Activated CD8-positive, alpha-beta memory T cell treated with anti-CD3 and anti-CD28 coated beads, Interleukin-2, amount 50 U/mL, for 4 hours (primary cell): Measurements from ENCODE around the gene GFRA1.

Source experiments
- DNase-seq: peaks from one replicate; pipeline ENCODE4 v3.0.0-alpha.2; 2020

Gene GFRA1

GRCh38 chr10:116097239-116097784, 175.7 kb downstream of the GFRA1 start:
- DNase-seq = no peak

GRCh38 chr10:116096526-116096925, 176.5 kb downstream of the GFRA1 start:
- DNase-seq = no peak

- no peak for DNase-seq
Measured at GRCh38 chr10:116094356-116094755, 178.7 kb downstream of the GFRA1 start.

- no peak for DNase-seq
Measured at GRCh38 chr10:116093031-116093430, 180.0 kb downstream of the GFRA1 start.

GRCh38 chr10:116088985-116089384, 184.0 kb downstream of the GFRA1 start:
- no peak for DNase-seq

- DNase-seq = no peak
Measured at GRCh38 chr10:116085323-116085722, 187.7 kb downstream of the GFRA1 start.

GRCh38 chr10:116084161-116084560, 188.8 kb downstream of the GFRA1 start:
- DNase-seq = no peak

- DNase-seq = no peak
Measured at GRCh38 chr10:116083226-116083762, 189.7 kb downstream of the GFRA1 start.

- DNase-seq = no peak
Measured at GRCh38 chr10:116082762-116083161, 190.2 kb downstream of the GFRA1 start.

GRCh38 chr10:116082206-116082605, 190.8 kb downstream of the GFRA1 start:
- no peak for DNase-seq

- DNase-seq = no peak
Measured at GRCh38 chr10:116080553-116080952, 192.5 kb downstream of the GFRA1 start.

GRCh38 chr10:116079355-116079754, 193.7 kb downstream of the GFRA1 start:
- DNase-seq = no peak

- DNase-seq = no peak
Measured at GRCh38 chr10:116076621-116077020, 196.4 kb downstream of the GFRA1 start.

GRCh38 chr10:116073510-116073909, 199.5 kb downstream of the GFRA1 start:
- DNase-seq = no peak

GRCh38 chr10:116073001-116073400, 200.0 kb downstream of the GFRA1 start:
- no peak for DNase-seq

GRCh38 chr10:116071453-116072148, 201.4 kb downstream of the GFRA1 start:
- no peak for DNase-seq

GRCh38 chr10:116070743-116071320, 202.2 kb downstream of the GFRA1 start:
- no peak for DNase-seq

GRCh38 chr10:116069856-116070255, 203.2 kb downstream of the GFRA1 start:
- DNase-seq = no peak

GRCh38 chr10:116067825-116068224, 205.2 kb downstream of the GFRA1 start:
- no peak for DNase-seq

GRCh38 chr10:116063107-116063506, 209.9 kb downstream of the GFRA1 start:
- DNase-seq = no peak

- DNase-seq = no peak
Measured at GRCh38 chr10:116060864-116061263, 212.1 kb downstream of the GFRA1 start.

GRCh38 chr10:116059320-116059719, 213.7 kb downstream of the GFRA1 start:
- no peak for DNase-seq

GRCh38 chr10:116056445-116057293, 216.3 kb downstream of the GFRA1 start:
- DNase-seq = no peak
